GM23338 (cell line): ENCODE data around the gene ATP8A2. TPM values are rescaled to one million over a fixed set of nuclear protein-coding genes. Genes with fewer than 3 reads are reported as not detected.

Experiments
- ATAC-seq: fragments of 200-7000 bp; cut with Tn5 transposase; 3 replicates; pipeline ENCODE4 v1.9.1; 2020
- DNase-seq: peaks from one replicate; pipeline ENCODE4 v3.0.0-alpha.2; 2015; ENCODE audit warnings: low spot score
- H2AFZ ChIP-seq: fragments of 200-600 bp; sonication (generic); 2 replicates; pipeline ENCODE4 v1.8.0; 2016; ENCODE audit warnings: antibody characterized with exemption, mild to moderate bottlenecking, moderate library complexity
- H3F3A ChIP-seq: fragments of 200-600 bp; sonication (generic); replicated peaks from 2 replicates; pipeline ENCODE4 v1.8.0; 2017; ENCODE audit warnings: antibody characterized with exemption, mixed run types, low read depth
- H3K27ac ChIP-seq: fragments of 200-600 bp; sonication (generic); 2 replicates; pipeline ENCODE4 v1.6.1; 2016; ENCODE audit warnings: low read depth
- H3K27me3 ChIP-seq: fragments of 200-600 bp; sonication (generic); 2 replicates; pipeline ENCODE4 v1.8.0; 2016; ENCODE audit warnings: mild to moderate bottlenecking, mixed run types, moderate library complexity; ENCODE audit not compliant: insufficient read depth
- H3K36me3 ChIP-seq: fragments of 200-600 bp; sonication (generic); 2 replicates; pipeline ENCODE4 v1.8.0; 2016; ENCODE audit warnings: mild to moderate bottlenecking; ENCODE audit not compliant: insufficient read depth
- H3K4me1 ChIP-seq: fragments of 200-600 bp; sonication (generic); 2 replicates; pipeline ENCODE4 v1.8.0; 2016; ENCODE audit warnings: mild to moderate bottlenecking, moderate library complexity; ENCODE audit not compliant: insufficient read depth
- H3K4me2 ChIP-seq: fragments of 200-600 bp; sonication (generic); 2 replicates; pipeline ENCODE4 v1.7.1; 2017; ENCODE audit warnings: mixed run types
- H3K4me3 ChIP-seq: fragments of 200-600 bp; sonication (generic); 2 replicates; pipeline ENCODE4 v1.6.1; 2016; ENCODE audit warnings: mixed run types
- H3K79me2 ChIP-seq: fragments of 200-600 bp; sonication (generic); replicated peaks from 2 replicates; pipeline ENCODE4 v1.8.0; 2017; ENCODE audit warnings: mild to moderate bottlenecking; ENCODE audit not compliant: insufficient read depth
- H3K9me2 ChIP-seq: fragments of 200-600 bp; sonication (generic); 2 replicates; pipeline ENCODE4 v1.8.0; 2017; ENCODE audit not compliant: insufficient read depth
- H4K20me1 ChIP-seq: fragments of 200-600 bp; sonication (generic); replicated peaks from 2 replicates; pipeline ENCODE4 v1.8.0; 2017; ENCODE audit warnings: mild to moderate bottlenecking; ENCODE audit not compliant: insufficient read depth
- H3K27ac Mint-ChIP-seq: 2 replicates; pipeline ENCODE4 v1.8.0; 2020; ENCODE audit warnings: inconsistent platforms, mild to moderate bottlenecking, moderate library complexity, mixed read lengths
- H3K27me3 Mint-ChIP-seq: 3 replicates; pipeline ENCODE4 v1.8.0; 2022; ENCODE audit warnings: low read depth, mild to moderate bottlenecking, moderate library complexity, mixed read lengths, inconsistent platforms; ENCODE audit not compliant: insufficient read depth, poor library complexity
- H3K36me3 Mint-ChIP-seq: 3 replicates; pipeline ENCODE4 v1.8.0; 2021; ENCODE audit warnings: low read depth, mild to moderate bottlenecking, inconsistent platforms, moderate library complexity, mixed read lengths
- H3K4me1 Mint-ChIP-seq: 3 replicates; pipeline ENCODE4 v1.8.0; 2020; ENCODE audit warnings: mild to moderate bottlenecking, inconsistent platforms, mixed read lengths
- H3K4me3 Mint-ChIP-seq: 3 replicates; pipeline ENCODE4 v1.8.0; 2021; ENCODE audit warnings: moderate library complexity, mild to moderate bottlenecking, inconsistent platforms, mixed read lengths
- H3K9me3 Mint-ChIP-seq: 3 replicates; pipeline ENCODE4 v1.8.0; 2020; ENCODE audit warnings: moderate library complexity, mild to moderate bottlenecking, inconsistent platforms, mixed read lengths
- CREB1 ChIP-seq: fragments of 250-450 bp; sonication (Bioruptor Pico); IDR thresholded peaks from 2 replicates; pipeline ENCODE4 v1.5.0; 2020; ENCODE audit warnings: low read depth, mild to moderate bottlenecking, moderate library complexity
- CTCF ChIP-seq, 2 experiments: fragments of 200-600 bp in 1 of 2; sonication (generic) in 1 of 2; conservative IDR thresholded peaks; 2 replicates each; pipeline versions ENCODE4 v1.5.1 to v1.6.1; 2016 to 2017; ENCODE audit warnings: antibody characterized with exemption in 2 of 2, low read depth in 2 of 2, mild to moderate bottlenecking in 2 of 2, moderate library complexity in 1 of 2
- EZH2 ChIP-seq: fragments of 200-600 bp; sonication (generic); IDR thresholded peaks from one replicate; pipeline ENCODE4 v1.8.0; 2017; ENCODE audit warnings: antibody characterized with exemption, mild to moderate bottlenecking, low read depth; ENCODE audit not compliant: unreplicated experiment
- EZH2phosphoT487 ChIP-seq: fragments of 200-600 bp; sonication (generic); IDR thresholded peaks from one replicate; pipeline ENCODE4 v1.8.1; 2018; ENCODE audit warnings: antibody characterized with exemption; ENCODE audit not compliant: unreplicated experiment
- JUNB ChIP-seq: IDR thresholded peaks from one replicate; pipeline ENCODE4 v1.6.1; 2016; ENCODE audit warnings: antibody characterized with exemption; ENCODE audit not compliant: unreplicated experiment
- NANOG ChIP-seq: IDR thresholded peaks from 2 replicates; pipeline ENCODE4 v1.6.1; 2016; ENCODE audit warnings: antibody characterized with exemption, borderline replicate concordance
- STAT1 ChIP-seq: IDR thresholded peaks from one replicate; pipeline ENCODE4 v1.6.1; 2016; ENCODE audit warnings: antibody characterized with exemption; ENCODE audit not compliant: unreplicated experiment
- ZNF331 ChIP-seq: fragments of 250-450 bp; sonication (Bioruptor Pico); IDR thresholded peaks from 2 replicates; pipeline ENCODE4 v1.5.0; 2020; ENCODE audit warnings: low read depth, mild to moderate bottlenecking, moderate library complexity
- polyA plus RNA-seq: library from polyadenylated mRNA; unstranded; fragments of >200 nt; fragmentation: Nextera tagmentation; extraction: Ambion mirVana; gene quantifications from 2 replicates; pipeline ENCODE4 v1.2.1, GENCODE V29; 2016
- total RNA-seq: library from RNA; depleted of rRNA; stranded (reverse); fragments of >200 nt; shearing (Covaris generic); gene quantifications from 2 replicates; pipeline ENCODE4 v1.2.3, GENCODE V29; 2014
- TF ChIP-seq, protein P1 (sequence below): IDR thresholded peaks from 2 replicates; pipeline ENCODE4 v1.6.1; 2016; ENCODE audit warnings: antibody characterized with exemption
- TF ChIP-seq, protein P2 (sequence below): IDR thresholded peaks from one replicate; pipeline ENCODE4 v1.6.1; 2018; ENCODE audit warnings: antibody characterized with exemption; ENCODE audit not compliant: unreplicated experiment

ATP8A2 gene
- total and polyA plus RNA-seq, 2 experiments from 2014 or later, result 5.7 to 8.8 TPM

DNA sequence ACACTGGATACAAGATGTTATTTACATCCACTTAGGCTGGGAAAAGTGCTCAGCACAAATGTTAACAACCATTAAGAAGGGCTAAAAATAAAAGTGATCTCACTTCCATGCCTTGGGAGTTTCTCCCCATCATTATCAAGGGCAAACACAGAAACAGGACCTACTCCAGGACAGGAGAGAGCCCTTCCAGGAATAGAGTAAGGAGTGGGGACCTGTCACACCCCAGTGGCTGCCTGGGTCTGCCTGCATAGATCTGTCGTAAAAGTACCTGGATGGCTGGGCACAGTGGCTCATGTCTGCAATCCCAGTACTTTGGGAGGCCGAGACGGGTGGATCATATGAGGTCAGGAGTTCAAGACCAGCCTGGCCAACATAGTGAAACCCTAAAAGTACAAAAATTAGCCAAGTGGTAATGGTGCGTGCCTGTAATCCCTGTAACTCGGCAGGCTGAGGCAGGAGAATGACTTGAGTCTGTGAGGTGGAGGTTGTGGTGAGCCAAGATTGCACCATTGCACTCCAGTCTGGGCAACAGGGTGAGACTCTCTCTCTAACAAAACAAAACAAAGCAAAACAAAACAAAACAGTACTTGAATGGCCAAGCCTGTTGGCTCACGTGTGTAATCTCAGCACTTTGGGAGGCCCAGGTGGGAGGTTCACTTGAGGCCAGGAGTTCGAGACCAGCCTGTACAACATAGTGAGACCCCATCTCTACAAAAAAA is 5.6 kb downstream of the ATP8A2 start (continued):
- TF ChIP-seq NANOG (no peak), CREB1 (CRISPR knock-in tag) (no peak)
- TF ChIP-seq, protein P1, sequence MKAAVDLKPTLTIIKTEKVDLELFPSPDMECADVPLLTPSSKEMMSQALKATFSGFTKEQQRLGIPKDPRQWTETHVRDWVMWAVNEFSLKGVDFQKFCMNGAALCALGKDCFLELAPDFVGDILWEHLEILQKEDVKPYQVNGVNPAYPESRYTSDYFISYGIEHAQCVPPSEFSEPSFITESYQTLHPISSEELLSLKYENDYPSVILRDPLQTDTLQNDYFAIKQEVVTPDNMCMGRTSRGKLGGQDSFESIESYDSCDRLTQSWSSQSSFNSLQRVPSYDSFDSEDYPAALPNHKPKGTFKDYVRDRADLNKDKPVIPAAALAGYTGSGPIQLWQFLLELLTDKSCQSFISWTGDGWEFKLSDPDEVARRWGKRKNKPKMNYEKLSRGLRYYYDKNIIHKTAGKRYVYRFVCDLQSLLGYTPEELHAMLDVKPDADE, result no peak
- TF ChIP-seq, protein P2, sequence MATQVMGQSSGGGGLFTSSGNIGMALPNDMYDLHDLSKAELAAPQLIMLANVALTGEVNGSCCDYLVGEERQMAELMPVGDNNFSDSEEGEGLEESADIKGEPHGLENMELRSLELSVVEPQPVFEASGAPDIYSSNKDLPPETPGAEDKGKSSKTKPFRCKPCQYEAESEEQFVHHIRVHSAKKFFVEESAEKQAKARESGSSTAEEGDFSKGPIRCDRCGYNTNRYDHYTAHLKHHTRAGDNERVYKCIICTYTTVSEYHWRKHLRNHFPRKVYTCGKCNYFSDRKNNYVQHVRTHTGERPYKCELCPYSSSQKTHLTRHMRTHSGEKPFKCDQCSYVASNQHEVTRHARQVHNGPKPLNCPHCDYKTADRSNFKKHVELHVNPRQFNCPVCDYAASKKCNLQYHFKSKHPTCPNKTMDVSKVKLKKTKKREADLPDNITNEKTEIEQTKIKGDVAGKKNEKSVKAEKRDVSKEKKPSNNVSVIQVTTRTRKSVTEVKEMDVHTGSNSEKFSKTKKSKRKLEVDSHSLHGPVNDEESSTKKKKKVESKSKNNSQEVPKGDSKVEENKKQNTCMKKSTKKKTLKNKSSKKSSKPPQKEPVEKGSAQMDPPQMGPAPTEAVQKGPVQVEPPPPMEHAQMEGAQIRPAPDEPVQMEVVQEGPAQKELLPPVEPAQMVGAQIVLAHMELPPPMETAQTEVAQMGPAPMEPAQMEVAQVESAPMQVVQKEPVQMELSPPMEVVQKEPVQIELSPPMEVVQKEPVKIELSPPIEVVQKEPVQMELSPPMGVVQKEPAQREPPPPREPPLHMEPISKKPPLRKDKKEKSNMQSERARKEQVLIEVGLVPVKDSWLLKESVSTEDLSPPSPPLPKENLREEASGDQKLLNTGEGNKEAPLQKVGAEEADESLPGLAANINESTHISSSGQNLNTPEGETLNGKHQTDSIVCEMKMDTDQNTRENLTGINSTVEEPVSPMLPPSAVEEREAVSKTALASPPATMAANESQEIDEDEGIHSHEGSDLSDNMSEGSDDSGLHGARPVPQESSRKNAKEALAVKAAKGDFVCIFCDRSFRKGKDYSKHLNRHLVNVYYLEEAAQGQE, result no peak

DNA sequence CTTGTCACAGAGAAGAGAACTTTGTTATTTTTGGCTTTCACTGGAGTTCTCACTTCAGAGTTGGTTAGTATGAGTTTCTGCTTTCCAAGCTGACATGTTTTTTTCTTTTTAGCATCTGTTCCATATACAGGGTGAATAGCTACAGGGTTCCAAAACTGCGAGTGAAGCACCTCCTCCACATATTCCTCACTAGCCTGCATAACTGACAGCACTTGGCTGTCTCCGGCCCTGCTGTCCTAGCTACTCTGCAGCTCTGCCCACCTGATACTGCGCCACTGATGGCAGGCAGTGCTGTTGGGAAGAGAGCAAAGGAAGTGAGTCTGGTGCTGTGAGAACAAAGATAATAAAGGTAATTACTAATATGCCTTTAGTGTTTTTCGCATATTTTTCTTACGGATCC is 6.8 kb downstream of the ATP8A2 start:
- no peak overlapping the region for H3K4me3 Mint-ChIP-seq
- Histone ChIP-seq H3K4me2 (0 out of 2 replicates have a peak overlapping the region, but pooled peaks have one; percentile 52), H3F3A (no peaks in the 10 kb centered on the region), H3K79me2 (no peaks in the 10 kb centered on the region), H3K27me3 (peaks cover 7% of the 10 kb centered on the region), H3K36me3 (no peaks in the 10 kb centered on the region), H3K4me3 (no peak overlapping the region), H3K4me1 (peaks cover 29% of the 10 kb centered on the region), H3K27ac (no peak overlapping the region; the same call in 1 of the 2 replicates), H4K20me1 (no peaks in the 10 kb centered on the region), H3K9me2 (no peaks in the 10 kb centered on the region), H2AFZ (no peak overlapping the region)
- no peak overlapping the region for H3K27ac Mint-ChIP-seq
- H3K27me3 Mint-ChIP-seq, result peaks cover 11% of the 10 kb centered on the region
- no peaks in the 10 kb centered on the region; the same call in 2 of the 3 replicates for H3K9me3 Mint-ChIP-seq
- H3K4me1 Mint-ChIP-seq, result peaks cover 35% of the 10 kb centered on the region
- 0 out of 3 replicates have a peak, but pooled peaks cover 2% of the 10 kb centered on the region for H3K36me3 Mint-ChIP-seq
- DNase-seq, result no peak
- ATAC-seq, result peak; percentile 46
- TF ChIP-seq ZNF331, result no peak
- no peak for TF ChIP-seq CTCF (conservative IDR thresholded peaks at IDR 0.05; ENCODE audit: low read depth in 2 of 2)
- TF ChIP-seq STAT1, result no peak
- TF ChIP-seq NANOG, result no peak
- TF ChIP-seq, protein P1, result no peak
- TF ChIP-seq EZH2phosphoT487, result no peak
- TF ChIP-seq JUNB, result no peak
- TF ChIP-seq CREB1 (CRISPR knock-in tag), result no peak
- no peak for TF ChIP-seq EZH2
